GM10266 (cell line): ENCODE measurements around the gene ARRB1.

ENCODE experiments used
- DNase-seq: peaks from one replicate; pipeline ENCODE4 v3.0.0; 2012; ENCODE audit errors: extremely low spot score
- CTCF ChIP-seq: IDR thresholded peaks from 2 replicates; pipeline ENCODE4 v1.5.1; 2012; ENCODE audit warnings: mild to moderate bottlenecking, low read depth; ENCODE audit not compliant: control insufficient read depth, insufficient read depth; ENCODE audit errors: missing control alignments

ARRB1 gene

DNA sequence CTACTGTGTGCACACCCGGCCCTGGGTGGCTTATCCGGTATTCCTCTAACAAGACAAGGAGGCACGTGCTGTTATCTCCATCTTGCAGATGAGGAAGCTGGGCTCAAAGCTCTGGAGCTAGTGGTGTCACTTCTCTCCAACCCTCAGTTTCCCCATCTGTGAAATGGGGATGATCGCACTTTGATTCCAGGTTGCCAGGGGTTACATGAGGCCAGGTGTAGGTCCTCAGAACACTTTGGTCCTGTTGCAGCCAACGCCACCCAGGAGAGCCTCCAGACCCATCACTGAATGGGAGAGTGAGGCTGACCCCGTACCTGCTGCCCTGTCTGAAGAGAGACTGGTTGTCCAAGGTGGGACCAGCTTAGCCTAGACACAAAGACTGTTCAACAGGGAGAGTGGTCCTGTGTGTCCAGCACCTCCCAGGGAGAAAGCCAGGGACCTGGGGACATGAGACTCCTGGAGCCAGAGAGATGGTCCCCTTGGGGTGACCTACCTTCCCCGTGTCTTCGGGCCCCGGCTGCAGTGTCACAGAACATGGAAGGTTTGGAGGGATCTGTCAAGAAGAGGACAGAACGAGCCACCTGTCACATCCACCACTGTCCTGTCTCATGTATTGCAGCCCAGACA, 69.9 kb downstream of the ARRB1 start:
- no peak for TF ChIP-seq CTCF
- no peak for DNase-seq

DNA sequence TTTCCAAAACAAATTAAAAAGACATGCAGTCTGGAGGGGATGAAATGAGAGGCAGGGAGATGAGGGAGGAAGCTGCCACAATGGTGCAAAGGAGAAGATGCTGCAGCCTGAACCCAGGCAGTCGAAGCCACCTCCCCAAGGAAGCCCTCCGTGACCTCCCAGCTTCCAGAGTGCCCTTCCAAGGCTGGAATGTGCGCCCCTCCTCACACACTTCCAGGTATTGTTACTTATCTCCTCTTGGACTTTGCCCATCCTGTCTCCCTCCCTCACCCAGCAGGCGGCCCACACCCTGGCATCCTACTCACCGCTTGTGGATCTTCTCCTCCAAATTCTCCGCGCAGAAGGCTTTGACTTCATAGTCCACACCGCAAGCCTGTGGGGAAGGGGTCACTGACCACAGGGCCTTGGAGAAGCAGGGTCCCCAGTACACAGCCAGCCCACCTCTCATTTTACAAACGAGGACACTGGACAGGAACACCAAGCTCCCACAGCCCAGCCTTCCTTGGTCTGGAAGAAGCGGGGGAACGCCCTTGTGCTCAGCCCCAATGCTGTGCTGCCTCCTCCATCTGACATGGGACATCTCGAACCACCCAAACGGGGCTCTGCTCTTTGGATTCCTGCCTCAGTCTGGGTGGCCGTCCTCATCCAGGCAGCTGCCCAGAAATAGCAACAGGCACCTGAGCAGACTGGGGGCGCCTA, 70.5 kb downstream of the ARRB1 start:
- DNase-seq, result no peak

GRCh38 chr11:75280227-75280701, 71.2 kb downstream of the ARRB1 start:
- peak; percentile 94 for TF ChIP-seq CTCF
- DNase-seq, result peak; percentile 83

More for the DNA sequence above, 70.5 kb downstream of the ARRB1 start:
- TF ChIP-seq CTCF, result no peak

DNA sequence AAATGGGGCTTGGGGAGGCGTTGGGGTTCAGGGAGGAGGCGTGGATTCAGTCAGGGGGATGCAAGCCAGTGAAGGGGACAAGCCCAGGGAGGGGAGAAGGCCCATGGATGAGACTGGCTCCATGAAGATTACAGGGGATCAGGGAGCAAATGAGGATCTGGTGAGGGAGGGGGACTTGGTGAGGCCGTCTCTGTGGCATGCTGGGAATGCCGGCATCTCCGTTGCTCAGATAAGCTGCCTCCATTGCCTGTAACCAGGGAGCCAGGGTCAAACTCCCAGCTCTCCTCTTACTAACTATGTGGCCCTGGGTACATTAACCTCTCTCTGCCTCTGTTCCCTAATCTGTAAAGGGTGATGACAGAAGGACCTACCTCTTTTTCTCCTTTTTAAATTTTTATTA, 72.2 kb downstream of the ARRB1 start:
- no peak for DNase-seq
- no peak for TF ChIP-seq CTCF

DNA sequence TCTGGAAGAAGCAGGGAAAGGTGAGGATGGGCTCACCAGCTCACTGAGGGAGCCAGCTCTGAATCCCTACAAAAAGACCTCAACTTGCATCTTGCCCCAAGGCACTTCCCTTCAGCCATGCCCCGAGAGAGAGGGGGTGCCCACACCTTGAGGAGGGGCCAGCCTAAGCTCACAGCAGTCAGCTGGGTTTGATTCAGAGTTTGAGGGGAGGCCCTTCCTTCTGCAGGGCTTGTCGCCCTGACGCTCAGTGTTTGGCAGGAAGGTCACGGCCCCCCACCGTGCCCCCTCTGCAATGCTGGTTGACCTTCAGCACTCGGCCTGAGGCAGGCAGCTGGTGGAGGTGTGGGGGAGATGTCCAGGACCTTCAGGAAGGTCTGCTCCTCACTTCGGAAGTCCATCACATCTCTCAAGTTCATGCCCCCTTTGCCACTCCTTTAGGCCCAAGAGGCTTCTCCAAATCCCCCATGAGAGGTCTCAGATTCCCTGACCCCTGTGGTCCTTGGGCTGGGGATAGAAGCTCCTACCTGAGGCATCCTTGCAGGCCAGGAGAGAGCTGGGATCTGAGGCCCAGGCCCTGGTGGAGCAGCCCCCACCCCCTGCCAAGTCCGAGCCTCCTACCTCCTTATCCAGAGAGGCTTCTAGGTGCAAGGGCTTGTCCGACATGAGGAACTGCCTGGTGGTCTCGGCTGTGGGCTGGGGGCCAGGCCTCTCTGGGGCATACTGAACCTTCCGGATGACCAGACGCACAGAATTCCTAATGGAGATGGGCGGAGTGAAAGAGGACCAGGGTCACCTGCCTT, 73.3 kb downstream of the ARRB1 start:
- TF ChIP-seq CTCF, result no peak
- no peak for DNase-seq

DNA sequence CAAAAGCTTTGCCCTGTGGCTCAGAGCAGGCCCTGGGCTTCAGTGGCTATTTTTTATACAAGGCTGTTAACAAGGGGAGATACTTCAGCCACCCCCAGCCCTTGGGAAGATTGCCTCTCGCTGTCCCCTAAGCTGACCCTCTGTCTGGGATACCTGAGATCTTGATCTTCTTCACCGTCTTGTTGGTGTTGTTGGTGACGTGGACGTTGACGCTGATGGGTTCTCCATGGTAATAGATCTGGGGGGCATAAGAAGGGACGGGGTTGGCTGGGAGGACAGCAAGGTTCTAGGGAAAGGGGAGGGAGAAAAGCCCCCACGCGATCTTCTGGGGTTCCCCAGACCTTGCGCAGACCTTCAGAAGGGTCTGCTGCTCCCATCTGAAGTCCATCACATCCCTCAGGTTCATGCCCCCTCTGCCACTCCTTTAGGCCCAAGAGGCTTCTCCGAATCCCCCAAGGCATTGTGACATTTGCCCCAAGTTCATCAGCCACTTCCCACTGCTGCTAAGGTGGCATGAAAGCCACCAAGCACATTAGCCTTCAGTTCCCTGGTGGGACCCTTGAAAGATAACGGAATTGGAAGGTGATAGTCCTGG, 74.2 kb downstream of the ARRB1 start:
- no peak for DNase-seq
- TF ChIP-seq CTCF, result no peak
